ENCODE measurements around the gene PPP1R36.

GRCh38 chr14:64569138-64569631, 19.4 kb downstream of the PPP1R36 start:
- no peak for TF ChIP-seq POLR2AphosphoS5 (IDR thresholded peaks at IDR 0.05; ENCODE audit: borderline replicate concordance, low read depth, low read length)
- no peak for TF ChIP-seq EZH2 (IDR thresholded peaks at IDR 0.05)
- no peak for TF ChIP-seq FOXP2 (optimal IDR thresholded peaks at IDR 0.05; ENCODE audit: control extremely low read depth, extremely low read length, insufficient read depth)

All from SK-N-MC (cell line).